T follicular helper cell (primary cell): ENCODE data around the gene ETDC.

ENCODE experiments used
- DNase-seq: peaks from one replicate; pipeline ENCODE4 v3.0.0-alpha.2; 2020; ENCODE audit warnings: low read depth

The ETDC gene

GRCh38 chrX:135346975-135347374 lies 37.7 kb downstream of the ETDC start:
- no peak for DNase-seq

DNA sequence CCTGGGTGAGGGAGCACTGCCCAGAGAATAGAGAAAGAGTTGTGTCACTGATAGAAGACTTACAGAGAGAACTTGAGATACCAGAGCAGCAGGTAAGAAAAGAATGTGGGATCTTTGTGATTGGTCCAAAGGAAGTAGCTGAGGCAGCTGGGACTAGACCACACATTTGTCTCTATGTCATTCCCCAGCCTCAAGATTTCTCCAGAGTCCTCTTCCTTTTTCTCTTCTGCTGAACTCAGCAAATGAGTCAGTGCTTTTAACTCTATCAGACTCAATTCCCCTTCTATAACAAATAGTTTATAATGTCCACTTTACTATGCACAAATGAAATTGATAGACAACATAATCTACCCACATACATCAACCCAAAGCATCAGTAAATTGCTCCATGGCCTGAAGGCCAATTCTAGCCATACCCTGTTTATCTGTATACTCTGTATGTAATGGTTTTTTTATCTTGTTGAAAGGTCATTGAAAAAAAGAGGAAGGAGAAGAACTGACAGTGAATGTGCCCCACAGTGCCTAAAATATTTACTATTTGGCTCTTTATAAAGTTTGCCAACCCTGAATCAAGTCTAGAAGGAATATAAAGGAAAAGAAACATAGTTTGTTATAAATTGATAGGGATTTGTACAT lies 38.2 kb downstream of the ETDC start:
- no peak for DNase-seq

DNA sequence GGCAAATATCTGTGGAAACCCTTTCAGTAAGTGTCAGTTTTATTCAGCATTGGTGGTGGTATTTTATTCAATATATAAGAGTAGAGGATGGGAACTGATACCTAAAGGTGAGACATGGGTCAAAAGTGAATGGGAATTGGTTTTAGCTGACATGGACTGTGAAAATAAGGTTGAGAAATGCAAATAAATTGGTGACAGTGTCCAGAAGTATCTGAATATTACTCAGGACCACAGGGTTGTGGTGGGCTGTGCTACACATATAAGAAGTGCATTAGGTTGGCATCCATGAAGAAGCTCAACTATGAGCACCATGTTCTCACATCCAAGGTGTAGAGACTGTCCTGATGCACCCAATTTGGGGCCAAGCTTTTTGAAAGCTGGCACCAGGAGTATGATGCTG lies 45.0 kb downstream of the ETDC start:
- DNase-seq = no peak
